Liver (tissue), 3 donors: Measurements from ENCODE around the gene ABLIM2.

Source experiments
- EGR1 ChIP-seq, 2 donors: IDR thresholded peaks; 2 replicates each; pipeline ENCODE4 v1.6.1; 2016 to 2018; ENCODE audit warnings: antibody characterized with exemption in 2 of 2, low read depth in 2 of 2
- GABPA ChIP-seq, 2 donors: IDR thresholded peaks in 1 of 2; conservative IDR thresholded peaks in 1 of 2; 2 replicates each; pipeline ENCODE4 v1.6.1; 2016; ENCODE audit warnings: antibody characterized with exemption in 2 of 2, mild to moderate bottlenecking in 1 of 2, moderate library complexity in 1 of 2
- HNF4A ChIP-seq, 2 donors: conservative IDR thresholded peaks; 2 replicates each; pipeline ENCODE4 v1.6.1; 2016; ENCODE audit warnings: antibody characterized with exemption in 2 of 2, mild to moderate bottlenecking in 2 of 2
- HNF4G ChIP-seq: IDR thresholded peaks from 2 replicates; pipeline ENCODE4 v1.6.1; 2016; ENCODE audit warnings: antibody characterized with exemption
- RXRA ChIP-seq, 2 donors: IDR thresholded peaks; 2 replicates each; pipeline ENCODE4 v1.6.1; 2017 to 2018; ENCODE audit warnings: antibody characterized with exemption in 2 of 2, mild to moderate bottlenecking in 1 of 2
- TAF1 ChIP-seq: conservative IDR thresholded peaks from 2 replicates; pipeline ENCODE4 v1.6.1; 2016; ENCODE audit warnings: antibody characterized with exemption, mild to moderate bottlenecking
- YY1 ChIP-seq: IDR thresholded peaks from 2 replicates; pipeline ENCODE4 v1.6.1; 2016; ENCODE audit warnings: antibody characterized with exemption, mild to moderate bottlenecking
- TF ChIP-seq, protein P1 (sequence below): IDR thresholded peaks from 2 replicates; pipeline ENCODE4 v1.6.1; 2016; ENCODE audit warnings: antibody characterized with exemption
- TF ChIP-seq, protein P2 (sequence below): fragments of 150-350 bp; IDR thresholded peaks from 2 replicates; pipeline ENCODE4 v1.5.1; 2017; ENCODE audit warnings: improper control_type of control experiment, low read depth, low read length; ENCODE audit not compliant: missing input control
- TF ChIP-seq, protein P3 (sequence below): IDR thresholded peaks from 2 replicates; pipeline ENCODE4 v1.6.1; 2016; ENCODE audit warnings: antibody characterized with exemption, mild to moderate bottlenecking
- donor health status: healthy.
- donor health status: healthy.

DNA sequence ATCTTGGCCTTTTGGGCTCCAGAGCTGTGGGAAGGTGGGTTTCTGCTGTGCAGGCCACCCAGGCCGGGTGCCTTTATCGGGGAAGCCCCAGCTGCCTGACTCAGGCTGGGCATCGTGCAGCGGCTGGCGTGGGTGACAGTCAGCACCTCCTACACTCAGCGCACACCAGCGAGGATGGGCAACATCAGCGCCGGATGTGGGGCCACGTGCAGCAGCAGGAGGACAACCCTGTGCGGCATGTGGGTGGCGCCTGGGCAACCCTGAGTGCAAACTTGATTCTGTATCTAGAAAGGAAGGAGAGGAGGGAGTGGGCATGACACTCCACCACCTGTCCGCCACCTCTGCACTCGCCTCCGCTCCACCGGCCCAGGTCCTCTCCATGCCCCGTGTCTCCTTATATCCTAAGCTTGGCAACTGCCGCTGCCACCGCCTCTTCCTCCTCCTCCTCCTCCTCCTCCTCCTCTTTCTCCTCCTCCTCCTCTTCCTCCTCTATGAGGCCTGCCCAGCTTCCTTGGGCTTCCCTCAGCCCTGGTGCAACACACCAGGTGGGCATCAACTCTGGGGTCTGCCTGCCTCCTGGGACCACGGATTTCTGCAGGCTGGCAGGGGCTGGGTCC, 111.6 kb downstream of the ABLIM2 start:
- TF ChIP-seq TAF1: no peak
- TF ChIP-seq, protein P1, sequence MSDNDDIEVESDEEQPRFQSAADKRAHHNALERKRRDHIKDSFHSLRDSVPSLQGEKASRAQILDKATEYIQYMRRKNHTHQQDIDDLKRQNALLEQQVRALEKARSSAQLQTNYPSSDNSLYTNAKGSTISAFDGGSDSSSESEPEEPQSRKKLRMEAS: no peak
- TF ChIP-seq, protein P2, sequence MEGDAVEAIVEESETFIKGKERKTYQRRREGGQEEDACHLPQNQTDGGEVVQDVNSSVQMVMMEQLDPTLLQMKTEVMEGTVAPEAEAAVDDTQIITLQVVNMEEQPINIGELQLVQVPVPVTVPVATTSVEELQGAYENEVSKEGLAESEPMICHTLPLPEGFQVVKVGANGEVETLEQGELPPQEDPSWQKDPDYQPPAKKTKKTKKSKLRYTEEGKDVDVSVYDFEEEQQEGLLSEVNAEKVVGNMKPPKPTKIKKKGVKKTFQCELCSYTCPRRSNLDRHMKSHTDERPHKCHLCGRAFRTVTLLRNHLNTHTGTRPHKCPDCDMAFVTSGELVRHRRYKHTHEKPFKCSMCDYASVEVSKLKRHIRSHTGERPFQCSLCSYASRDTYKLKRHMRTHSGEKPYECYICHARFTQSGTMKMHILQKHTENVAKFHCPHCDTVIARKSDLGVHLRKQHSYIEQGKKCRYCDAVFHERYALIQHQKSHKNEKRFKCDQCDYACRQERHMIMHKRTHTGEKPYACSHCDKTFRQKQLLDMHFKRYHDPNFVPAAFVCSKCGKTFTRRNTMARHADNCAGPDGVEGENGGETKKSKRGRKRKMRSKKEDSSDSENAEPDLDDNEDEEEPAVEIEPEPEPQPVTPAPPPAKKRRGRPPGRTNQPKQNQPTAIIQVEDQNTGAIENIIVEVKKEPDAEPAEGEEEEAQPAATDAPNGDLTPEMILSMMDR: no peak
- no peak for TF ChIP-seq GABPA (IDR thresholded peaks at IDR 0.05 in 1 of 2, conservative IDR thresholded peaks at IDR 0.05 in 1 of 2)
- no peak for TF ChIP-seq HNF4A (conservative IDR thresholded peaks at IDR 0.05)
- TF ChIP-seq, protein P3, sequence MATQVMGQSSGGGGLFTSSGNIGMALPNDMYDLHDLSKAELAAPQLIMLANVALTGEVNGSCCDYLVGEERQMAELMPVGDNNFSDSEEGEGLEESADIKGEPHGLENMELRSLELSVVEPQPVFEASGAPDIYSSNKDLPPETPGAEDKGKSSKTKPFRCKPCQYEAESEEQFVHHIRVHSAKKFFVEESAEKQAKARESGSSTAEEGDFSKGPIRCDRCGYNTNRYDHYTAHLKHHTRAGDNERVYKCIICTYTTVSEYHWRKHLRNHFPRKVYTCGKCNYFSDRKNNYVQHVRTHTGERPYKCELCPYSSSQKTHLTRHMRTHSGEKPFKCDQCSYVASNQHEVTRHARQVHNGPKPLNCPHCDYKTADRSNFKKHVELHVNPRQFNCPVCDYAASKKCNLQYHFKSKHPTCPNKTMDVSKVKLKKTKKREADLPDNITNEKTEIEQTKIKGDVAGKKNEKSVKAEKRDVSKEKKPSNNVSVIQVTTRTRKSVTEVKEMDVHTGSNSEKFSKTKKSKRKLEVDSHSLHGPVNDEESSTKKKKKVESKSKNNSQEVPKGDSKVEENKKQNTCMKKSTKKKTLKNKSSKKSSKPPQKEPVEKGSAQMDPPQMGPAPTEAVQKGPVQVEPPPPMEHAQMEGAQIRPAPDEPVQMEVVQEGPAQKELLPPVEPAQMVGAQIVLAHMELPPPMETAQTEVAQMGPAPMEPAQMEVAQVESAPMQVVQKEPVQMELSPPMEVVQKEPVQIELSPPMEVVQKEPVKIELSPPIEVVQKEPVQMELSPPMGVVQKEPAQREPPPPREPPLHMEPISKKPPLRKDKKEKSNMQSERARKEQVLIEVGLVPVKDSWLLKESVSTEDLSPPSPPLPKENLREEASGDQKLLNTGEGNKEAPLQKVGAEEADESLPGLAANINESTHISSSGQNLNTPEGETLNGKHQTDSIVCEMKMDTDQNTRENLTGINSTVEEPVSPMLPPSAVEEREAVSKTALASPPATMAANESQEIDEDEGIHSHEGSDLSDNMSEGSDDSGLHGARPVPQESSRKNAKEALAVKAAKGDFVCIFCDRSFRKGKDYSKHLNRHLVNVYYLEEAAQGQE: no peak
- no peak for TF ChIP-seq HNF4G
- TF ChIP-seq RXRA (IDR thresholded peaks at IDR 0.05): no peak
- TF ChIP-seq EGR1 (IDR thresholded peaks at IDR 0.05; ENCODE audit: low read depth in 2 of 2): no peak
- no peak for TF ChIP-seq YY1
